Stimulated activated CD4-positive, alpha-beta T cell treated with anti-CD3 and anti-CD28 coated beads, Interleukin-15, amount 100 ng/mL, for 24 hours (primary cell): ENCODE data around the gene DYRK1B.
"Not testable (repeated sequence)": the region's sequence is repeated elsewhere in the genome, so short reads cannot be mapped to it uniquely, and the experiment has no call there.

Experiments
- DNase-seq: peaks from one replicate; pipeline ENCODE4 v3.0.0-alpha.2; 2020

The DYRK1B gene

DNA sequence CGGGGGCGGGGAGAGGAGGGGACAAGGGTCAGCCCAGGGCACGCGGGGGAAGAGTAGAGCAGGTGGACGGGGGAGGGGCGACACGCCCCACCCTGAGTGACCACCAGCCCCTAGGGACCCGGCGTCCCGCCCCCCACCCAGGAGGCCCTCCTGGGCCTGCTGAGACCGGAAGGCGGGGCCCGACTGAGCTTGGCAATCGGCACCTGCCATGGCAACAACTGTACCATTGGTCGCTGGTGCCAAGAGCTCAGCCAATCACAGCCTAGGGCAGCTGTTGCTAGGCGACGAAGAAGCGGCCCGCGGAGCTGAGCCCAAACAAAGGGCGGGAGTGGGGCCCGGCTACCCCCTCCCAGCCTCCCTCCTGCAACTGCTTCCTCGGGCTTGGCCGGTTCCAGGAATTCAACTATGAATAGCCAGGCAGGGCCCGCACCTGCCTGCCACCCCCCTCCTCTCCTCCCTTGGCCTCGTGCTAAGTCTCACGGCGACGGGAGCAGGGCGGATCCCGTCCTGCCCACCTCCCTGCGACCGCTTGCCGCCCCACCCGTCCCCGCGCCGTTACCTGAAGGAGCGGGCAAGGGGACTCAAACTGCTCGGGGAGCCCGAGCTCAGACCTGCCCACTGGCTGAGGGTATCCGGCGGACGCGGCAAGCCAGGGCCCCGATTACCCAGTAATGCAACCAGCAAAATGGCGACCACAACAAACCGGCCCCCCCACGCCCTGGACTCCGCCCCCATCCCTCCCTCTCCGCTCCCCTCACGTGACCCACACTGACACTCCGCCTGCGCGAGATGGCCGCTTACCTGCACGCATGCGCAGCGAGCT lies at the start of gene DYRK1B:
DYRK1B (minus strand) TSS at position 699 of the 823 bp plus-strand sequence. CDS start 2,295 bp downstream, outside the sequence.
- peak; percentile 96 for DNase-seq

DNA sequence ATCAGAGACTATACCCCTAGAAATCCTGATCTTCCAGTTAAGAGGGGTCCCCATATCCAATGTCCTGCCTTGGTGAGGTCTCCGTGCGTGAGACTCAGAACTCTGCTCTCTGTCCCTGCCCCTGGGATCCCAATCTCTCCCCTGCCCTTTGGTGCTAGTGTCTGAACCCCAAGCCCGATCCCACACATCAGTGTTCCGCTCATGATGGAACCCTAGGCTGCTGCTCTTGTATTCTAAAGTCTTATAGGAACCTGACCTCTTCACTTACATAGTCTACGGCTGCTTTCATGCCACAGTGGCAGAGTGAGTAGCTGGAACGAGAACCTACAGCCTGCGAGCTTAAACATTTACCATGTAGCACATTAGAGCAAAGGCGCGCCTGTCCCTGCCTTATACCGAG lies 48.7 kb upstream of the DYRK1B start:
- DNase-seq: not testable (repeated sequence)

DNA sequence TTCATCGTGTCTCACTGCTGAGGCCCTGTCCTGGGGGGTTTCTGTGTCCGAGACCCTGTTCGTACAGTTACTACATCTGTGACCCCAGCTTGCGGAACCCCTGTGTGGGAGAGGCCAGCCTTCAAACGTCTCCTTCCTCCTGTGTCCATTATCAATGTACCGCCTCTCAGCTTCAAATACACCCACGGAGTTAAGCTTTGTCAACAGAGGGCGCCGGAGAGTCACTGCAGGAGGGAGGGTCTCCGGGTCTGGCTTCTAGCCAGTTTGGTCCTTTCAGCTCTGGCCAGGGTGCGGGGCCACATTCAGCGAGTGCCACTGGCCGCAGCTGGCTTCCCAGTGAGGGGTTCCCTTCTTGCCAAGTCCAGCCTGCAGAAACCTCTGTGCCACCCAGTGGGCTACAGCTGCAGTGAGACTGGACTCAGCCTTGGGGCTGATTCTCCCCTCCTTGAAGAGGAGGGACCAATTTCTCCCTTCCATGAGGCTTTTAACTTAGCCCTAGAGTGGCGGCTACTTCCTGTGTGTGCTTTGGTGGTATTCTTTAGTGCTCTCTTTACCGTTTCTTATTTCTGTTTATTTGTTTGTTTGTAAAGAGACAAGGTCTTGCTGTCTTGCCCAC lies 47.6 kb upstream of the DYRK1B start:
- peak; percentile 48 for DNase-seq

DNA sequence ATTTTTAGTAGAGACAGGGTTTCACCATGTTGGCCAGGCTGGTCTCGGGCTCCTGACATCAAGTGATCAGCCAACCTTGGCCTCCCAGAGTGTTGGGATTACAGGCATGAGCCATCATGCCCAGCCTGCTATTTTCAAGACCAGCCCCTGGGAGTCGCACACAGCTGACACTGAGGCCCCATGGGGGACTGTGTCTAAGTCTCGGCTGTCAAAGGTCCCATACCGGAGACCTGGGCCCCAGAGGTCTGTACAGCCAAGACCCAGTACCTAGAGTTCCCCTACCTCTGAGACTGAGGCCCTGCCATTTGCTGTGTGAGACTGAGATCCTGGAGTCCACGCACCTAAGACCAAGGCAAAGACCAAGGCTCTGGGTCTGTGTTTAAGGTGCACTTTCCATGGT lies 46.3 kb upstream of the DYRK1B start:
- DNase-seq: not testable (repeated sequence)

GRCh38 chr19:39879796-39880195 lies 45.8 kb upstream of the DYRK1B start:
- not testable (repeated sequence) for DNase-seq

DNA sequence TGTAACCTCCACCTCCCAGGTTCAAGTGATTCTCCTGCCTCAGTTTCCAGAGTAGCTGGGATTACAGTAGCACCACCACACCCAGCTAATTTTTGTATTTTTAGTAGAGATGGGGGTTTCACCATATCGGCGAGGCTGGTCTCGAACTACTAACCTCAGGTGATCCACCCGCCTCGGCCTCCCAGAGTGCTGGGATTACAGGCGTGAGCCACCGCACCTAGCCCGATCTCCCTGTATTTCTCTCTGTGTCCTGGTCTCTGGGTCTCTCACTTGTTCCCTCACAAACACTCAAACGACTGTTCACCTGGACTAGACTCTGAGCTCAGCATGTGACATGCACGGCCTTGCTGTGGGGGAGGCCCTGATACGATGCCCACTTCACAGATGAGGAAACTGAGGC lies 44.9 kb upstream of the DYRK1B start:
- DNase-seq: not testable (repeated sequence)

GRCh38 chr19:39878398-39878797 lies 44.4 kb upstream of the DYRK1B start:
- no peak for DNase-seq

DNA sequence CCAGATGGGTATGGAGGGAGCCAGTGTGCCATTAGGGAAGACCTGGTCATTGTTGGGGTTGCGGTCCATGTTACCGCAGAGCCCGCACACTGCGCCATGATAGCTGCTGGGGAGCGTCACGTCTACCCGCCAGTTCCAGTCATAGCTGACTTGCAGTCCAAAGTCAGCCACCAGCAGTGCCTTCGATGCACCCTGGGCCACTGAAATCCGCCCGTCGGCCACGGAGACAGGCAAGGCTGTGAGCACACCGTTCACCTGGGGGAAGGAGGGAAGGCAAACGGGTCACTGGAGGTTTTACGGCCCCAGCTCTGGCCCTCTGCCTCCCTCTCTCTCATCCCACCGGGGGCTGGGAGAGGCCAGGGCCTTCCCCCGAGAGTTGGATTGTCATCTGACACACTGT lies 44.0 kb upstream of the DYRK1B start:
- not testable (repeated sequence) for DNase-seq

GRCh38 chr19:39877488-39877887 lies 43.5 kb upstream of the DYRK1B start:
- DNase-seq: not testable (repeated sequence)

- not testable (repeated sequence) for DNase-seq
Measured at GRCh38 chr19:39876486-39876885, 42.5 kb upstream of the DYRK1B start.

DNA sequence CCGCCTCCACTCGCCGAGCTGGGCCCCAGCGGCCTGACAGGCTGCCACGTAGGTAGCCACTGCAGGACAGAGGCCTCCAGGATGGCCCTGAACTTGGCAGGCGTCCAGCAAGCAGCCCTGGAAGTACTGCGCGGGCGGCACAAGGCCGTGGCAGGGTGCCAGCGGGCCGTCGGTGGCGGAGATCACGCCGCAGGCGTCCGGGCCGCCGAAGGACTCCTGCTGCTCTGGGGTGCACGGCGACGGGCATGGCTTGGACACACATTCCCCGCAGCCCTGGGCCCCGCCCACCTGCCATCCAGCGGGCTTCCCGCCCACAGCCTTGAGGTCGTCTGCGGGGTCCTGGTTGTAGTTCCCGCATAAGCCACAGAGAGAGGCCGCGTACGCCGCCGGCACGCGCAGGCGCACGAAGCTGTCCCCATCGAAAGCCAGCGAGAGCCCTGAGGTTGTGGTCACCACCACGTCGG lies 41.5 kb upstream of the DYRK1B start:
- not testable (repeated sequence) for DNase-seq

DNA sequence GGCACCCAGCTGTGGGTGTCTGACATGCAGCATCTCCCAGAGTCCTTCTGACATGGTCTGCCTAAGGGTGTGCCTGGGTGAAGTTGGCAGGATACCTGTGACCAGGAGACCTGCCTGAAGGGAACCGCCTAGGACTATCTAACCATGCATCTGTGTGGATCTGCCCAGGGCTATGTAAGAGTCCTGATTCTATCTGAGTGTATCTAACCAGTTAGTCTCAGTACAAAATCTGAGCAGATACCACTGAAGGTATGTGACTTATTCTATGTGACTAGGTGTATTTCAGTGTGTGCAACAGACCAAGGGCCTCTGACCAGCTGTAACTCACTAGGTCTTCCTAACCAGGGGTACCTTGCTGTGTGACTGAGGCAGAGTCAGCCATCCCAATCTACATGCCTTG lies 40.4 kb upstream of the DYRK1B start:
- no peak for DNase-seq

DNA sequence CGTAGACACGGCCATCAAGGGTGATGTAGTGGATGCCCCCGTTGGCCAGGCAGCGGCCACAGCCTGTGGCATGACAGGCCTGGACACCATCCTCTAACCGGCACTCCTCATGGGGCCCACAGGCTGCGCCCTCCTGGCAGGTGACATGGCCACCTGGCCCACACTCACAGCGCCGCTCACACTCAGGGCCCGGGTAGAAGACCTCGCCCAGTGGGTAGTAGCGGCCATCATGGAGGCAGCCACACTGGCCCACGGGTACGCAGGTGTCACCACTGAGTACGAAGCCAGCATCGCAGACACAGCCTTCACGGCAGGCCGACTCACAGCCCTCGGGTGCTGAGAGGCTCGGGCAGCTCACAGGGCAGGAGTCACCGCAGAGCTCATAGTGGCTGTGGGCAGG lies 39.4 kb upstream of the DYRK1B start:
- DNase-seq: no peak

DNA sequence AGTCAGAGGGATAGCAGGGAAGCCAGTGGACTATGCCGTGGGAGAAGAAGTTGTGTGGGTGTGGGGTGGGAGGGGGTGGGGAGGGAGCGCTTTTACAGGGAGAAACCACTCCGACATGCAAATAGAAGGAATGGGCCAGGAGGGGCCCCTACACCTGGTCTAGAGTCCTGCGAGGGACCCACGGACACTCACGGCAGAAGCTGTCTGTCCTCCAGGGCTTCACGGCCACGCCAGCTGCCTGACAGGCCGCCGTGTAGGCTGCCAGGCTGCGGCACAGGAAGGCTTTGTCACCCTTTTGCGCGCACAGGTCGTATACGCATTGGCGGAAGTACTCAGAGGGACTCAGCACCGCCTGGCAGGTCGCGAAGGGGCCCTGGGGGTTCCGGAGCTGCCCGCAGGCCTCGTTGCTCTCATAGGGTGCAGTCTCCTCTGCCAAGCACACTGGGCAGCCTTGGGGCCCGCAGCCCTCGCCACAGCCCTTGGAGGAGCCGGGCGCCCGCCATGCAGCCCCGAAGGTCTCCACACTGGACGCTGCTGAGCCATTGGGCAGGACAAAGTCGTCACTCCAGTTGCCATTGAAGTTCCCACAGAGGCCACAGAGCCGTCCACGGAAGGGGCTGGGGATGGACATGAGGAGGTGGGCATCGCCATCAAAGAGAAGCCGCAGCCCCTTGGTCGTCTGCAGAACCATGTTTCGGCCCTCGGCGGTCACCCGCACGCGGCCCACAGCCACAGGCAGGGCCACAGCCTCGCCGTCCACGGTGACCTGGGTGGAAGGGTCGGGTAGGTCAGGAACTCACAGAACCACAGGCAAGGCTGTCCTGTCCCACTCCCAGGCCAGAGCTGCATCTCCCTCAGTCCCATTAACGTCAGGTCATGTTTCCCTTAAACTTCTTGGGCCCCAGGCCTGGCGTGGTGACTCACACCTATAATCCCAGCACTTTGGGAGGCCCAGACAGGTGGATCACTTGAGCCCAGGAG lies 38.2 kb upstream of the DYRK1B start:
- DNase-seq: no peak

DNA sequence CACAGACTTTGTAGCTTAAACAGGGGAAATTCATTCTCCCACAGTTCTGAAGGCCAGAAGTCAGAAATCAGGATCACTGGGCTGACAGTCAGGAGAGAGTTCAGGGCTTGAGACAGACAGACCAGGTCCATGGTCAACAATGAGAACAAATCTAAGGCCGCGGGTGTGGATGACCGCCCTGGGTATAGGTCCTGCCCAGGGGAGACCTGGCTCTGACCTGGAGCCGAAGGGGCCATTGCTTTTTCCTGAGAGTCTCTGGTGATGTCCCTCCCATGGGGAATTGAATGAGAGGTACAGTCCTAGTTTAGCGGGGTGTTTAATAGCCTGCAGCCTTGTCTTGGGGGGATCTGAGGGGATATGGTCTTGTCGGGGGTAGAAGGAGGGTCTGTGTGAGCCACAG lies 37.4 kb upstream of the DYRK1B start:
- no peak for DNase-seq

DNA sequence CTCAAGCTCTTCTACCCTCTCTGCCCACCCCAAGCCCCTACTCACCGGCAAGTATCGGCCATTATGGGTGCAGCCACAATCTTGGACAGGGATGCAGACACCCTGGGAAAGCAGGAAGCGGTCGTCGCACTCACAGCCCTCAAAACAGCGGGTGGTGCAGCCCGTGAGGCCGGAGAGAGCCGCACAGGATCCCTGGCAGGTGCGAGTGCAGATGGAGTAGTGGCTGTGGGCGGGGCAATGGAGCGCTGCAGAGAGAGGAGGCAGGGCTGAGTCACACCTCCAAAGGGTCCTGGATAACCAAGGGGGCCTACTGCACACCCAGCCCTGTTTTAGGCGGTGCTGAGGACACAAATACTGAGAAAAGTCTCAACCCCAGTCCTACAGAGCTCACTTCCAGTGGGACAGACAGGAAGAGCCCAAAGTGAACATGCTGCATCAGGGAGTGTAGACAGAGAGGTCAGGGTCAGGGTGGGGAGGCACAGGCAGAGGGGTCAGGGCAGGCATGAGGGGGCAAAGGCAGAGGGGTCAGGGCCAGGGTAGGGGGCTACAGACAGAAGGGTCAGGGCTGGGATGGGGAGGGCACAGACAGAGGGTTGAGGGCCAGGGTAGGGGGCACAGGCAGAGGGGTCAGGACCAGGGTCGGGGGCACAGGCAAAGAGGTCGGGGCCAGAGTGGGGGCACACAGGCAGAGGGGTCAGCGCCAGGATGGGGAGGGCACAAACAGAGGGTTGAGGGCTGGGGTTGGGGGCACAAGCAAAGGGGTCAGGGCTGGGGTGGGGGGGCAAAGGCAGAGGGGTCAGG lies 36.4 kb upstream of the DYRK1B start:
- DNase-seq: no peak

DNA sequence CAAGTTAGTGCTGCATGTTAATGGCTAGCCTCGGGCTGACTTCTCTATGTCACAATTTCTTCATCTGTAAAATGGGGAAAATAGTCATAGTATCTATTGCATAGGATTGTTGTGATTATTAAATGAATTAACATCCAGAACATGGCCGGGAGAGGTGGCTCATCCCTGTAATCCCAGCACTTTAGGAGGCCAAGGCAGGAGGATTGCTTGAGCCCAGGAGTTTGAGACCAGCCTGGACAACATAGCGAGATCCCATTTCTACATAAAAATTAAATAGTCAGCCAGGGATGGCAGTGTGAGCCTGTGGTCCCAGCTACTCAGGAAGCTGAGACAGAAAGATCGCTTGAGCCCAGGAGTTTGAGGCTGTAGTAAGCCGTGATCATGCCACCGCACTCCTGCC lies 34.0 kb upstream of the DYRK1B start:
- DNase-seq: no peak

DNA sequence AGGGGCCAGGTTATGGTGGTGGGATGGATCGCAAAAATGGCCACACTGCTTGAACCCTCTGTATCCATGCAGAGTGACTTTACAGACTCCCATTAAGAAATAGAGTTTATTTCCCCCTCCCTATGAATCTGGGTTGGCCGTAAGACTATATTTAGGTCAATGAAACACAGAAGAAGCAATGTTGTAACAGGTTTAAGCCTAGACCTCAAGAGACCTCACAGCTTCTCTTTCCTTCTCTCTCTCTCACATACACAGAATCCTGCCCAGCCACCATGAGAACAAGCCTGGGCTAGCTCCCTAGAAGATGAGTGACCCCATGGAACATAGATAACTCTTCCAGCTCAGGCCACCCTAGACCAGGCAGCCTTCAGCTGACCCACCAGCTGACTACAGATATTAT lies 33.2 kb upstream of the DYRK1B start:
- DNase-seq: no peak

- DNase-seq: no peak
Measured at GRCh38 chr19:39865953-39866352, 32.0 kb upstream of the DYRK1B start.

- no peak for DNase-seq
Measured at GRCh38 chr19:39865186-39865585, 31.2 kb upstream of the DYRK1B start.

GRCh38 chr19:39864118-39864517 lies 30.2 kb upstream of the DYRK1B start:
- DNase-seq: no peak

- no peak for DNase-seq
Measured at GRCh38 chr19:39858541-39858940, 24.6 kb upstream of the DYRK1B start.
